Mucosa of rectum (tissue), 2 donors: ENCODE data around the gene WFDC9.
"Not testable (repeated sequence)": the region's sequence is repeated elsewhere in the genome, so short reads cannot be mapped to it uniquely, and the experiment has no call there.

Experiments used
- H3K27ac ChIP-seq, 2 donors: one replicate each; pipeline ENCODE4 v1.7.0; 2013; ENCODE audit warnings: inconsistent platforms in 2 of 2, low read depth in 2 of 2, low read length in 2 of 2
- H3K27me3 ChIP-seq, 2 donors: one replicate each; pipeline ENCODE4 v1.7.0; 2013; ENCODE audit warnings: low read length in 2 of 2; ENCODE audit not compliant: control insufficient read depth in 2 of 2, insufficient read depth in 2 of 2
- H3K36me3 ChIP-seq, 2 donors: one replicate each; pipeline ENCODE4 v1.7.0; 2013; ENCODE audit warnings: low read length in 2 of 2; ENCODE audit not compliant: control insufficient read depth in 2 of 2, insufficient read depth in 2 of 2
- H3K4me1 ChIP-seq, 2 donors: one replicate each; pipeline ENCODE4 v1.7.0; 2013; ENCODE audit warnings: low read length in 2 of 2, mild to moderate bottlenecking in 1 of 2; ENCODE audit not compliant: control insufficient read depth in 2 of 2, insufficient read depth in 2 of 2
- H3K4me3 ChIP-seq, 2 donors: one replicate each; pipeline ENCODE4 v1.7.0; 2013; ENCODE audit warnings: low read length in 2 of 2
- H3K9ac ChIP-seq, 2 donors: one replicate each; pipeline ENCODE4 v1.7.0; 2013; ENCODE audit warnings: low read length in 2 of 2, low read depth in 1 of 2, mild to moderate bottlenecking in 1 of 2
- H3K9me3 ChIP-seq, 2 donors: one replicate each; pipeline ENCODE4 v1.7.0; 2013; ENCODE audit warnings: low read length in 2 of 2; ENCODE audit not compliant: control insufficient read depth in 2 of 2
- donor health status: healthy.
- donor health status: Normal muscosa, but diverticular disease.

Gene WFDC9

GRCh38 chr20:45631184-45631583, at the start of gene WFDC9:
WFDC9 (minus strand) TSS chr20:45631284; CDS start chr20:45610181, 21,103 bp downstream.
- H3K27me3 ChIP-seq: no peaks in the 10 kb centered on the region
- H3K9me3 ChIP-seq: no peaks in the 10 kb centered on the region

GRCh38 chr20:45679650-45680049, 48.6 kb upstream of the WFDC9 start:
- Histone ChIP-seq H3K36me3 (no peaks in the 10 kb centered on the region), H3K4me3 (no peak overlapping the region), H3K27me3 (peaks cover 0 to 3% of the 10 kb centered on the region in 2 donors), H3K27ac (no peak overlapping the region), H3K4me1 (no peaks in the 10 kb centered on the region), H3K9me3 (peaks cover 2 to 8% of the 10 kb centered on the region in 2 donors), H3K9ac (no peak overlapping the region)

More at GRCh38 chr20:45631184-45631583, at the start of gene WFDC9:
- Histone ChIP-seq H3K36me3 (no peaks in the 10 kb centered on the region), H3K4me3 (no peak within 1 kb of the TSS), H3K27ac (no peak within 1 kb of the TSS), H3K9ac (no peak within 1 kb of the TSS), H3K4me1 (no peaks in the 10 kb centered on the region)

GRCh38 chr20:45672765-45673164, 41.7 kb upstream of the WFDC9 start:
- H3K36me3 ChIP-seq: no peaks in the 10 kb centered on the region
- H3K9me3 ChIP-seq: no peaks in the 10 kb centered on the region
- no peaks in the 10 kb centered on the region for H3K27me3 ChIP-seq
- no peak overlapping the region for H3K9ac ChIP-seq
- no peaks in the 10 kb centered on the region for H3K4me1 ChIP-seq
- H3K4me3 ChIP-seq: no peak overlapping the region
- H3K27ac ChIP-seq: no peak overlapping the region

- H3K36me3 ChIP-seq: no peaks in the 10 kb centered on the region
- no peaks in the 10 kb centered on the region for H3K4me1 ChIP-seq
- no peaks in the 10 kb centered on the region for H3K27me3 ChIP-seq
- no peak within 1 kb of the TSS for H3K9ac ChIP-seq
- H3K4me3 ChIP-seq: no peak within 1 kb of the TSS
- H3K27ac ChIP-seq: no peak within 1 kb of the TSS
- no peaks in the 10 kb centered on the region for H3K9me3 ChIP-seq
These were observed 39.1 kb upstream of the WFDC9 start, which contains the start of gene WFDC11 for GRCh38 chr20:45670139-45670538. WFDC11 (minus strand) TSS chr20:45670239; CDS start chr20:45650600, 19,639 bp downstream.

GRCh38 chr20:45657038-45657437, 26.0 kb upstream of the WFDC9 start:
- not testable (repeated sequence) for H3K9ac ChIP-seq, H3K4me3 ChIP-seq, H3K27me3 ChIP-seq, H3K36me3 ChIP-seq, H3K27ac ChIP-seq, H3K9me3 ChIP-seq, H3K4me1 ChIP-seq

GRCh38 chr20:45651726-45652125, 20.6 kb upstream of the WFDC9 start:
- not testable (repeated sequence) for H3K4me1 ChIP-seq, H3K9me3 ChIP-seq, H3K27me3 ChIP-seq, H3K9ac ChIP-seq, H3K4me3 ChIP-seq, H3K36me3 ChIP-seq, H3K27ac ChIP-seq

GRCh38 chr20:45649312-45649863, 18.3 kb upstream of the WFDC9 start:
- Histone ChIP-seq H3K9me3 (no peaks in the 10 kb centered on the region), H3K27me3 (no peaks in the 10 kb centered on the region), H3K4me3 (no peak overlapping the region), H3K9ac (no peak overlapping the region), H3K36me3 (no peaks in the 10 kb centered on the region), H3K4me1 (no peaks in the 10 kb centered on the region), H3K27ac (no peak overlapping the region)

GRCh38 chr20:45647441-45648050, 16.5 kb upstream of the WFDC9 start:
- Histone ChIP-seq H3K27ac (no peak overlapping the region), H3K27me3 (no peaks in the 10 kb centered on the region), H3K4me1 (no peaks in the 10 kb centered on the region), H3K9me3 (no peaks in the 10 kb centered on the region), H3K36me3 (no peaks in the 10 kb centered on the region), H3K9ac (no peak overlapping the region), H3K4me3 (no peak overlapping the region)

GRCh38 chr20:45646875-45647274, 15.8 kb upstream of the WFDC9 start:
- Histone ChIP-seq H3K27ac (no peak overlapping the region), H3K4me3 (no peak overlapping the region), H3K36me3 (no peaks in the 10 kb centered on the region), H3K9me3 (no peaks in the 10 kb centered on the region), H3K27me3 (no peaks in the 10 kb centered on the region), H3K4me1 (no peaks in the 10 kb centered on the region), H3K9ac (no peak overlapping the region)

GRCh38 chr20:45645869-45646268, 14.8 kb upstream of the WFDC9 start:
- H3K4me1 ChIP-seq, H3K9ac ChIP-seq, H3K4me3 ChIP-seq, H3K9me3 ChIP-seq, H3K27me3 ChIP-seq, H3K36me3 ChIP-seq, H3K27ac ChIP-seq: not testable (repeated sequence)
